ENCODE measurements around the gene RUBCNL. TPM values are rescaled to one million over a fixed set of nuclear protein-coding genes. Genes with fewer than 3 reads are reported as not detected.

The RUBCNL gene
- total and polyA plus RNA-seq, 2 experiments from 2014 or later = 4.2 to 5.9 TPM

- TF ChIP-seq CTCF (conservative IDR thresholded peaks at IDR 0.05; ENCODE audit: low read depth in 2 of 2) (no peak), NANOG (IDR thresholded peaks at IDR 0.05; ENCODE audit: borderline replicate concordance) (no peak), POLR2AphosphoS5 (IDR thresholded peaks at IDR 0.05; ENCODE audit: low read depth) (no peak), ZNF462 (CRISPR knock-in tag; IDR thresholded peaks at IDR 0.05) (no peak)
Measured at GRCh38 chr13:46378411-46378810, 8.6 kb downstream of the RUBCNL start (continued).

- H4K20me1 ChIP-seq (replicated peaks; ENCODE audit: insufficient read depth) = no peaks in the 10 kb centered on the region
- H3K9me2 ChIP-seq (ENCODE audit: insufficient read depth) = no peaks in the 10 kb centered on the region
- H3K27me3 Mint-ChIP-seq (ENCODE audit: insufficient read depth, low read depth, poor library complexity) = peaks cover 2% of the 10 kb centered on the region
- H3K4me3 ChIP-seq = no peak overlapping the region
- no peak overlapping the region for H3K27ac Mint-ChIP-seq
- H3K4me1 ChIP-seq (ENCODE audit: insufficient read depth) = no peaks in the 10 kb centered on the region
- H3K9me3 Mint-ChIP-seq = no peaks in the 10 kb centered on the region
- H3K27ac ChIP-seq (ENCODE audit: low read depth) = no peak overlapping the region
- ATAC-seq = no peak
- H3K4me2 ChIP-seq = no peak overlapping the region
- no peak for DNase-seq (ENCODE audit: low spot score)
- no peaks in the 10 kb centered on the region for H3K36me3 ChIP-seq (ENCODE audit: insufficient read depth)
- no peak overlapping the region for H2AFZ ChIP-seq
- H3K4me3 Mint-ChIP-seq = no peak overlapping the region
- H3F3A ChIP-seq (replicated peaks; ENCODE audit: low read depth) = no peaks in the 10 kb centered on the region
- no peaks in the 10 kb centered on the region for H3K4me1 Mint-ChIP-seq
- no peaks in the 10 kb centered on the region for H3K79me2 ChIP-seq (replicated peaks; ENCODE audit: insufficient read depth)
- H3K27me3 ChIP-seq (ENCODE audit: insufficient read depth) = no peaks in the 10 kb centered on the region
- no peaks in the 10 kb centered on the region for H3K36me3 Mint-ChIP-seq (ENCODE audit: low read depth)
- TF ChIP-seq ETS1 (IDR thresholded peaks at IDR 0.05) (no peak), ZNF462 (CRISPR knock-in tag; IDR thresholded peaks at IDR 0.05) (no peak), ZNF331 (CRISPR knock-in tag; IDR thresholded peaks at IDR 0.05; ENCODE audit: low read depth) (no peak)
Measured at GRCh38 chr13:46377554-46377953, 9.5 kb downstream of the RUBCNL start.
